Activated naive CD4-positive, alpha-beta T cell treated with anti-CD3 and anti-CD28 coated beads, Interleukin-2, amount 10 ng/mL, durations not matched to agents 7 days and 5 days (primary cell): Measurements from ENCODE around the gene NME3.
"Not testable (repeated sequence)": the region's sequence is repeated elsewhere in the genome, so short reads cannot be mapped to it uniquely, and the experiment has no call there.

ENCODE experiments used
- CTCF ChIA-PET: fragments of 350-600 bp; sonication (Branson Sonifier 250); formaldehyde crosslinking; loops from one replicate; lab custom pipeline; 2021; ENCODE audit warnings: antibody characterized with exemption; lab: Charles Lee
- DNase-seq: peaks from one replicate; pipeline ENCODE4 v3.0.0-alpha.2; 2020
- H3K27ac Mint-ChIP-seq: one replicate; pipeline ENCODE4 v1.8.0; 2021; ENCODE audit warnings: mild to moderate bottlenecking, moderate library complexity, mixed read lengths
- H3K27me3 Mint-ChIP-seq: one replicate; pipeline ENCODE4 v1.8.0; 2021; ENCODE audit warnings: mild to moderate bottlenecking, mixed read lengths
- H3K36me3 Mint-ChIP-seq: one replicate; pipeline ENCODE4 v1.8.0; 2021; ENCODE audit warnings: mixed read lengths
- H3K4me1 Mint-ChIP-seq: one replicate; pipeline ENCODE4 v1.8.0; 2021; ENCODE audit warnings: mixed read lengths
- H3K4me3 Mint-ChIP-seq: one replicate; pipeline ENCODE4 v1.8.0; 2021; ENCODE audit warnings: mild to moderate bottlenecking, moderate library complexity, mixed read lengths
- H3K9me3 Mint-ChIP-seq: one replicate; pipeline ENCODE4 v1.8.0; 2021; ENCODE audit warnings: mixed read lengths

NME3 gene

DNA sequence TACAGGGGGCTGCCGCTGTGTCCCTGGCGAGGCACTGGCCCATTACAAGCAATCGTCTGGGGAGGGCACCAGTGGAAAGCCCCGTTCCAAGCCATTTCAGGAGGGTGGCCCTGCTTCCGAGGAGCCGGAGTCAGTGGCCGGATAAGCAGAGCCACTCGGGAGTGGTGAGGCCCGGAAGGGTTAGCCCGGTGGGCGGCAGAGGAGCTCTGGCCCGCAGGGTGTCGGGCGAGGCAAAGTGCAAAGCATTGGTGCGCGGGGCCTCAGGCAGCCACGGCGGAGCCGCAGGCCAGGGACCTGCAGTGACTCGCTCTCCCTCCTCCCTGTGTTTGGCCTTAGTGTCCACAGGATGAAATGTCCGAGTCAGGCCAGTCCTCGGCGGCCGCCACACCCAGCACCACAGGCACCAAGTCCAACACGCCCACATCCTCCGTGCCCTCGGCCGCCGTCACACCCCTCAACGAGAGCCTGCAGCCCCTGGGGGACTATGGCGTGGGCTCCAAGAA lies 24.6 kb downstream of the NME3 start:
- Mint-ChIP-seq H3K4me3 (no peak overlapping the region), H3K4me1 (no peaks in the 10 kb centered on the region), H3K36me3 (peaks cover 14% of the 10 kb centered on the region), H3K27ac (no peak overlapping the region), H3K27me3 (no peaks in the 10 kb centered on the region), H3K9me3 (no peaks in the 10 kb centered on the region)
- no peak for DNase-seq
- CTCF ChIA-PET, result interaction anchor here (1.2 kb wide), 1 partner anchor 22 kb away, joined by 3 read pairs; no protein-coding TSS in a partner anchor

GRCh38 chr16:1745900-1746692 lies 25.2 kb downstream of the NME3 start:
- Mint-ChIP-seq H3K4me1 (no peaks in the 10 kb centered on the region), H3K36me3 (peaks cover 12% of the 10 kb centered on the region), H3K27ac (no peak overlapping the region), H3K27me3 (no peaks in the 10 kb centered on the region), H3K9me3 (no peaks in the 10 kb centered on the region), H3K4me3 (no peak overlapping the region)
- no peak for DNase-seq
- CTCF ChIA-PET, result interaction anchor here (1.2 kb wide), 1 partner anchor 21 kb away, joined by 3 read pairs; no protein-coding TSS in a partner anchor

- Mint-ChIP-seq H3K27ac (no peak overlapping the region), H3K27me3 (no peaks in the 10 kb centered on the region), H3K4me3 (no peak overlapping the region), H3K4me1 (no peaks in the 10 kb centered on the region), H3K9me3 (no peaks in the 10 kb centered on the region), H3K36me3 (peaks cover 12% of the 10 kb centered on the region)
- CTCF ChIA-PET, result interaction anchor here (1.2 kb wide), 1 partner anchor 21 kb away, joined by 3 read pairs; no protein-coding TSS in a partner anchor
- no peak for DNase-seq
Observed at GRCh38 chr16:1745181-1745899, 26.0 kb downstream of the NME3 start.

GRCh38 chr16:1744338-1744840 lies 27.0 kb downstream of the NME3 start:
- H3K4me3 Mint-ChIP-seq, result no peak overlapping the region
- CTCF ChIA-PET, result no interaction called here
- H3K27ac Mint-ChIP-seq, result no peak overlapping the region
- H3K9me3 Mint-ChIP-seq, result no peaks in the 10 kb centered on the region
- no peaks in the 10 kb centered on the region for H3K27me3 Mint-ChIP-seq
- peaks cover 12% of the 10 kb centered on the region for H3K36me3 Mint-ChIP-seq
- DNase-seq, result no peak
- no peaks in the 10 kb centered on the region for H3K4me1 Mint-ChIP-seq

DNA sequence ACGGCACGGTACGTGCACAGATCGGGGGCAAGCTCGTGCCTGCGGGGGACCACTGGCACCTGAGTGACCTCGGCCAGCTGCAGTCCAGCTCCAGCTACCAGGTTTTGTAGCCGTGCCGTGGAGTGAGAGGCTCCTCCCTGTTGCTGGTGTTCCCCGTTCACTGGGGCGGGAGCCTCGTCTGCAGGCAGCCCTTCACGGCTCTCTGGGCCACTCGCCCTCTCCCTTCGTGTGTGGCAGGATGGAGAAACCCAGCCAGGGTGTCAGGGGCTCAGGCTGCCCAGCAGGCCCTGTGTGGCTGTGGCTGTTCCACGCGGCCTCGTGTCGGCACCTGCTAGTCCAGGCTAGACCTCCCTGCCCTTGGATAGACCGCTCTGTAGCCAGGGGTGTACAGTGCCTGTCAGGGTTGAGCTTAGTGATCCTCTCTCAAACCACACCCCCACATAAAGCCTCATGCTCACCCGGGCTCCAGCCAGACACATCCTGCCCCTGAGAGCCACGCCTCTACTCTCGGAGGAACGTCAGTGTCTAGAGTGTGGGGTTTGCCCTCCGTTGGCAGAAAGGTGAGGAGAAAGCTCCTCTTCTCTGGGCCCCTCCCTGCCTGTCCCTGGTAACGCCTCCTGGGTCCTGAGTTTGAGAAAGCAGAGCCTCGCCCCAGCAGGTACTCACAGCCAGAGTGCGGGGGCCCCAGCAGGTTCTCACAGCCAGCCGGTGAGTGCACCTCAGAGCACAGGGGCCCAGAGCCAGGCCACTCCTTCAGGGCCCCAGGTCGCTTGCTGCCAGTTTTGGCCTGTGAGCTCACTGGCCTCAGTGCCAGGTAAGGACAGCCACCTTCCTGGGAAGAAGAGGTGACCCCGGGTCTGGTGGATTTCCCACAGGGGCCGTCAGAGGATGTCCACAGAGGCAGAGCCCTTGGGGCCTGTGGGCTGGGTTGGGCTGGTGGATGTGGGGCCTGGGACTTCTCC lies 27.7 kb downstream of the NME3 start:
- CTCF ChIA-PET, result interaction anchor here (0.6 kb wide), 1 partner anchor 937 kb away, joined by 3 read pairs; no protein-coding TSS in a partner anchor
- no peak overlapping the region for H3K4me3 Mint-ChIP-seq
- DNase-seq, result no peak
- no peak overlapping the region for H3K27ac Mint-ChIP-seq
- H3K9me3 Mint-ChIP-seq, result no peaks in the 10 kb centered on the region
- no peaks in the 10 kb centered on the region for H3K27me3 Mint-ChIP-seq
- peaks cover 8% of the 10 kb centered on the region for H3K36me3 Mint-ChIP-seq
- no peaks in the 10 kb centered on the region for H3K4me1 Mint-ChIP-seq

DNA sequence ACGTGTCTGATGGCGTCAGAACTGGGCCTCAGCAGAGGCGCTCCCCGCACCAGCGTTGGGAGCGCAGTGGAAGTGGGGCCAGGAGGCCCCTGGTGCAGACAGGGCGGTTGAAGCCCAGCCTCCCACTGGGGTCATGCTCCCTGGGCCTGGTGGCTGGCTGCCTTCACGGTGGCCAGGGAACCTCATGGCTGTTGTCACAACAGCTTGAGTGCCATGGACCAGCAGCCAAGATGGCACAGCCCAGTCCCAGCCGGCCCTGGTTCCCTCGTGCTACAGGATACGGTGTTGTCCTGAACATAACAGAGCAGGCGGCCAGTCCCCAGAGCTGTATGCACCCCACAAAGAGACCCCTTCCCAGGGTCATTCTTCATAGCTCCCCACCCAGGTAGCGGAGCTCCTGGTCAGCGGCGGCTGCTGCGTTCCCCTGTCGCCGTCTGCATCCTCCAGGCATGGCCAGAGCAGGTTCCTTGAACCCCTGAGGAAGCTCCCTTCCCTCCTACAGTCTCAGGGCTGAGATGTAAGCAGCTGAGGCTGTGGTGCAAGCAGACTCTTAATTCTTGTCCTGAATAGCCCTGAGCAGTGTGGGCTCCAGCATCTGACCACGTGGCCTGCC lies 29.7 kb downstream of the NME3 start:
- no peak overlapping the region for H3K4me3 Mint-ChIP-seq
- H3K27ac Mint-ChIP-seq, result no peak overlapping the region
- H3K27me3 Mint-ChIP-seq, result no peaks in the 10 kb centered on the region
- H3K4me1 Mint-ChIP-seq, result no peaks in the 10 kb centered on the region
- H3K9me3 Mint-ChIP-seq, result no peaks in the 10 kb centered on the region
- CTCF ChIA-PET, result no interaction called here
- H3K36me3 Mint-ChIP-seq, result peaks cover 6% of the 10 kb centered on the region
- no peak for DNase-seq

DNA sequence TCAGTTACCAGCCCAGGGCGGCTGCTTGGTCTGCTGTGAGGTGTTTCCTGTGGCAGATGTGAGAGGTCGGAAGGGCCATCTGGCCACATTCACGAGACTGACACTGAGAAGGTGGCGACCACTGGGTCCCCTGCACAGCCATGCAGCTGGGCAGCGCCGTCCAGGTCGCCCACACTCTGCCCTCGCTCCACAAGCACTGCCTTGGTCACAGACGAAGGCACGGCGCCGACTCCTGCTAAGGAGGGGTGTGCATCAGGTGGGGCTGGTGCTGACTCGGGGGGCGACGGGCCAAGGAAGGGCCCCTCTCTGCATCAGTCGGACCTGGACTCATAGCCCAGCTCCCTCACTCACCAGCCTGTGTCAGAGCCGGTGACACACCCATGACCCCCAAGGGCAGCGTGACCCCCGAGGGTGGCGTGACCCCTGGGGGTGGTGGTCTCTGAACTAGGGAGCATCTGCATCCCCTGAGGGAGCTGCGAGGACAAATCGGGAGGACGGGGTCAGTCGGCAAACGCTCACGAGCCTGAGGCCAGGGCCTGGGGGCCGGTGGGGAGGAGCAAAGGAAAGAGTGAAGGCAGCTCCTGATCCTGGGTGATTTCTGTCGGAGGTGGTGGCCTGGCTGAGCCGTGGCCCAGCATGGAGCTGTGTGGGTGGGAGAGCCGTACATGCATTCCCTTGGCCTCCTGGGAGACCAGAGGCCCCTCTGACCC lies 30.4 kb downstream of the NME3 start:
- Mint-ChIP-seq H3K4me3 (no peak overlapping the region), H3K4me1 (no peaks in the 10 kb centered on the region), H3K36me3 (peaks cover 6% of the 10 kb centered on the region), H3K27me3 (no peaks in the 10 kb centered on the region), H3K9me3 (no peaks in the 10 kb centered on the region), H3K27ac (no peak overlapping the region)
- CTCF ChIA-PET, result no interaction called here
- no peak for DNase-seq

DNA sequence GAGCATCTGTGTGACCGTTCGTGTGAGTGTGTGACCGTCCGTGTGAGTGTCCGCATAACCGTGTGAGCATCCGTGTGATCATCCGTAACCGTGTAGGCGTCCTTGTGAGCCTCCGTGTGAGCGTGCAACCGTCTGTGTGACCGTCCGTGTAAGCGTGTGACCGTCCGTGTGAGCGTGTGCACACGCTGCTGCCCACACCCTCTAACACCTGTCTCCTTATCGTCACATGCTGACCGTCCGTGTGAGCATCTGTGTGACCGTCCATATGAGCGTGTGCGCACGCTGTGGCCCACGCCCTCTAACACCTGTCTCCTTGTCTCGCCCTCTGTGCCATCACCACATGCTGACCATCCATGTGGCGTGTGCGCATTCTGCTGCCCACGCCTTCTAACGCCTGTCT lies 31.1 kb downstream of the NME3 start:
- DNase-seq, result no peak
- H3K36me3 Mint-ChIP-seq, result peaks cover 6% of the 10 kb centered on the region
- no peaks in the 10 kb centered on the region for H3K27me3 Mint-ChIP-seq
- H3K27ac Mint-ChIP-seq, result no peak overlapping the region
- no peak overlapping the region for H3K4me3 Mint-ChIP-seq
- CTCF ChIA-PET, result no interaction called here
- no peaks in the 10 kb centered on the region for H3K4me1 Mint-ChIP-seq
- H3K9me3 Mint-ChIP-seq, result no peaks in the 10 kb centered on the region

GRCh38 chr16:1734816-1735215 lies 36.5 kb downstream of the NME3 start:
- no peak overlapping the region for H3K27ac Mint-ChIP-seq
- no peaks in the 10 kb centered on the region for H3K4me1 Mint-ChIP-seq
- peaks cover 5% of the 10 kb centered on the region for H3K36me3 Mint-ChIP-seq
- no peaks in the 10 kb centered on the region for H3K9me3 Mint-ChIP-seq
- no peak for DNase-seq
- no peaks in the 10 kb centered on the region for H3K27me3 Mint-ChIP-seq
- CTCF ChIA-PET, result no interaction called here
- H3K4me3 Mint-ChIP-seq, result no peak overlapping the region

DNA sequence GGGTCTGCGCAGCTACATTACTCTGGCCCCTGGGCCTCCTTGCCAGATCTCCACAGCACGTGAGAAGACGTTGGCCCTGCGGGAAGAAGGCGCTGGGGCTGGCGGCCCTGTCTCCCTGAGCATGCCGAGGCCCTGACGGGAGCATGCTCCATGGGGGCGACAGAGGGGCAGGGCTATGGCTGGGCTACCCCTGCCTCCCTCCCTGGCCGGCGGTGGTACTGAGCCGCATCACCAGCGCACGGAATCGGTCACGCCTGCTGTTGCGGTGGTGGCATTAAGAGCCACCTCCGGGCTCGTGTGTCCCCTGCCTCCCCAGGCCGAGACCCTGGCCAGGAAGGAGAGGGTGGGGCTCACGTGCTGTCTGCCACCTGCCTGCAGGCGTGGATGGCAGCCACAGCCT lies 37.2 kb downstream of the NME3 start:
- no peaks in the 10 kb centered on the region for H3K4me1 Mint-ChIP-seq
- CTCF ChIA-PET, result no interaction called here
- no peaks in the 10 kb centered on the region for H3K9me3 Mint-ChIP-seq
- H3K4me3 Mint-ChIP-seq, result no peak overlapping the region
- H3K27me3 Mint-ChIP-seq, result no peaks in the 10 kb centered on the region
- no peak overlapping the region for H3K27ac Mint-ChIP-seq
- no peak for DNase-seq
- H3K36me3 Mint-ChIP-seq, result peaks cover 5% of the 10 kb centered on the region

- CTCF ChIA-PET, result interaction anchor here (1.5 kb wide), 1 partner anchor 17 kb away, joined by 3 read pairs; no protein-coding TSS in a partner anchor
- peaks cover 12% of the 10 kb centered on the region for H3K36me3 Mint-ChIP-seq
- H3K27me3 Mint-ChIP-seq, DNase-seq, H3K4me3 Mint-ChIP-seq, H3K4me1 Mint-ChIP-seq, H3K27ac Mint-ChIP-seq, H3K9me3 Mint-ChIP-seq: not testable (repeated sequence)
Observed at GRCh38 chr16:1732551-1732987, 38.8 kb downstream of the NME3 start.

DNA sequence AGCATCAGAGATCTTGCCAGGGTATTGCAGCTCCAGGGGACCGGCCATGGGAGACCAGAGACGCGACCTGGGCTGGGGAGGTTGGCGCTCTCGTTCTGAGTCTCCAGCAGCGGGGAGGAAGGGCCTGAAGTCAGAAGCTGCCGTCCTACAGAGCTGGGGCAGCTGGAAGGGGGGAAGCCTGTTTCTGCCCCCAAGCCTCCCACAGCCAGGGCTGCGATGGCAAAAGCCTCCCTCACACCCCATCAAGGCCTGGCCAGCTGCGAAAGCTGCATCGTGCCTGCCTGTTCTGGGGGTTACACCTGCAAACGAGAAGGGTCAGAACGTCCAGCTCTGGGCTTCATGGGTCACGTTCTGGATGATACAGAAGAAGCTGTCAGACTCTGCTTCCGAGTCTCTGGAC lies 39.3 kb downstream of the NME3 start:
- Mint-ChIP-seq H3K4me3 (no peak overlapping the region), H3K27ac (no peak overlapping the region), H3K36me3 (peaks cover 17% of the 10 kb centered on the region)

DNA sequence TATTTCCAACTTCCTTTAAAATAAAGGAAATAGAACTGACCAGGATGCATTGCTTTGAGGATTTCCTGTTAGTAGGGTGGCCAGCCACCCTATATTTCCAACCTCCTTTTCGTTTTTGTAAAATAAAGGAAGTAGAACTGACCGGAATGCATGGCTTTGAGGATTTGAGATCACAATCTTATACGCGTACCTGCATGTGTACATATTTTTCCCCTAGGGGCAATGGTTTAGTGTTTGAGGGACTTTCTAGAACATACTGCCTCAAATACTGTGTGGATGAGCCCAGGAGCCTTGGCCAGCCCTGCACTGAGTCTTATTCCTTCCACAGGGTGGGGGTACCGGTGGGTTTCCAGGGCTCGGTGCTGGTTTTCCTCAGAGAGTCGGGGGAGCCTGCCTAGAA lies 39.7 kb downstream of the NME3 start:
- peaks cover 19% of the 10 kb centered on the region for H3K36me3 Mint-ChIP-seq

More for the DNA sequence above, 39.3 kb downstream of the NME3 start:
- H3K27me3 Mint-ChIP-seq, result no peaks in the 10 kb centered on the region
- CTCF ChIA-PET, result interaction anchor here (1.5 kb wide), 1 partner anchor 17 kb away, joined by 3 read pairs; no protein-coding TSS in a partner anchor
- no peaks in the 10 kb centered on the region for H3K9me3 Mint-ChIP-seq
- no peaks in the 10 kb centered on the region for H3K4me1 Mint-ChIP-seq
- no peak for DNase-seq

More for the DNA sequence above, 39.7 kb downstream of the NME3 start:
- no peak for DNase-seq
- H3K27ac Mint-ChIP-seq, result no peak overlapping the region
- no peaks in the 10 kb centered on the region for H3K4me1 Mint-ChIP-seq
- no peak overlapping the region for H3K4me3 Mint-ChIP-seq
- no peaks in the 10 kb centered on the region for H3K27me3 Mint-ChIP-seq
- no peaks in the 10 kb centered on the region for H3K9me3 Mint-ChIP-seq
- CTCF ChIA-PET, result interaction anchor here (1.5 kb wide), 1 partner anchor 16 kb away, joined by 3 read pairs; no protein-coding TSS in a partner anchor
